Uterus (tissue), 2 donors: Measurements from ENCODE around the gene UQCRC1.

Experiments
- POLR2A ChIP-seq, 2 donors: fragments of 450-650 bp; IDR thresholded peaks; one replicate each; pipeline ENCODE4 v1.6.1; 2016; ENCODE audit warnings: antibody characterized with exemption in 2 of 2, mild to moderate bottlenecking in 1 of 2, moderate library complexity in 1 of 2
- TF ChIP-seq, protein P1 (sequence below), 4 experiments: fragments of 200-600 bp in 2 of 4; fragments of 450-650 bp in 2 of 4; sonication (generic) in 2 of 4; IDR thresholded peaks; one replicate each; pipeline ENCODE4 v1.5.1; 2016 to 2019; ENCODE audit warnings: antibody characterized with exemption in 4 of 4, mild to moderate bottlenecking in 2 of 4, moderate library complexity in 1 of 4

DNA sequence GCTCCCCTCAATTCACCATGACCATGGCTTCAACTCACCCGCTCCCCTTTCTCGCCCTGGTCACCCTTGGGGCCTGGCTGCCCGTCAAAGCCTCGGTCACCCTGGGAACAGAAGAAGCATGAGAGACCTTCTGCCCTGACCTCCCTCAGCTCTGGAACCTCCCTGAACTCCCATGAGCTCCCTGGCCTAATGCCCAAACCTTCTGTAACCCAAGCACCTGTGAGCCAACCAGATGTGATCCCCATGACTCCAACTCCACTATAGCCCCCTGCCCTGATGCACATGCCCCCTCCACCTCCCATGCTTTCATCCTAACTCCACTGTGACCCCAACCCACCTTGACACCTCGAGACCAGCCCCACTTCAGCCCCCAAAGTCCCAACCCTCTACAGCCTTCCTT, 42.4 kb downstream of the UQCRC1 start:
- TF ChIP-seq POLR2A (IDR thresholded peaks at IDR 0.05): no peak
- TF ChIP-seq, protein P1, sequence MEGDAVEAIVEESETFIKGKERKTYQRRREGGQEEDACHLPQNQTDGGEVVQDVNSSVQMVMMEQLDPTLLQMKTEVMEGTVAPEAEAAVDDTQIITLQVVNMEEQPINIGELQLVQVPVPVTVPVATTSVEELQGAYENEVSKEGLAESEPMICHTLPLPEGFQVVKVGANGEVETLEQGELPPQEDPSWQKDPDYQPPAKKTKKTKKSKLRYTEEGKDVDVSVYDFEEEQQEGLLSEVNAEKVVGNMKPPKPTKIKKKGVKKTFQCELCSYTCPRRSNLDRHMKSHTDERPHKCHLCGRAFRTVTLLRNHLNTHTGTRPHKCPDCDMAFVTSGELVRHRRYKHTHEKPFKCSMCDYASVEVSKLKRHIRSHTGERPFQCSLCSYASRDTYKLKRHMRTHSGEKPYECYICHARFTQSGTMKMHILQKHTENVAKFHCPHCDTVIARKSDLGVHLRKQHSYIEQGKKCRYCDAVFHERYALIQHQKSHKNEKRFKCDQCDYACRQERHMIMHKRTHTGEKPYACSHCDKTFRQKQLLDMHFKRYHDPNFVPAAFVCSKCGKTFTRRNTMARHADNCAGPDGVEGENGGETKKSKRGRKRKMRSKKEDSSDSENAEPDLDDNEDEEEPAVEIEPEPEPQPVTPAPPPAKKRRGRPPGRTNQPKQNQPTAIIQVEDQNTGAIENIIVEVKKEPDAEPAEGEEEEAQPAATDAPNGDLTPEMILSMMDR (IDR thresholded peaks at IDR 0.05): no peak
